ENCODE data around the gene CXXC1.
"Not testable (repeated sequence)": the region's sequence is repeated elsewhere in the genome, so short reads cannot be mapped to it uniquely, and the experiment has no call there.

CXXC1 gene

DNA sequence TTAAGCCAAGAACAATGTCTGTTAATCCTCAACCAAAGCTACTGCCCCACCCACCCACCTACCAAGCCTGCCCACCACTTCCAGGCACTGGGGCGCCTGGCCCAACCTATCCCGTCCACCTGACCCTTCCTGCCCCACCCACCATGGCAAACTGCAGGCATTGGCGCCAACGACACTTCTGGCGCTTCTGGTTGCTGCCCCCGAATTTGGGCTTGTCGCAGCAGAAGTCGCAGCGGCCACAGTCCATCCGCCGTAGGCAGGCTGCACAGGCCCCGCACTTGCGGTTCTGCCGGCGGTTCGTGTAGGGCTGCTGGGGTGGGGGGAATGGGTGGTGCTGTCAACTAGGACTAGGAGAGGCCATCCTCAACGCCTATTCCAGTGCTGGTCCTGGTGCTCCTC is 13.4 kb downstream of the CXXC1 start:
- DNase-seq (ENCODE audit: low spot score): no peak

- DNase-seq (ENCODE audit: low spot score): no peak
Measured at GRCh38 chr18:50273203-50274043, 14.1 kb downstream of the CXXC1 start.

DNA sequence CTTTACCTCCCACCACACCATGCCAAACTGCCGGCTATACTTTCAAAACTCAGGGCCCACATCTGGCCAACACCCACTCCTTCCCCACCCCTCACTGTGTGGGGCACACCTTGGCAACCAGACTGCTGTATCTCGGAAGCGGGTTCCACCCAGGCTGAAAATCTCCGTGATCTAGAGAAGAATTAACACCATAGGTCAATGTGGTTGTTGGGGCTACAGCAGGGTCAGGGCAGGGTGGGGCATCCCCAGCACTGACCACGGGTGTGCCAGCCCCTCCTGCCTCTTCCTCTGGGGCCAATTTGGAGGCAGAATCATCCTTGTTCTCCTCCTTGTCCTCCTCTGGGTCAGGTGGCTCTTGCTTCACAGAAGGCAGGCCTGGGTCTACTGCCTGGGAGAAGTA is 14.9 kb downstream of the CXXC1 start:
- no peak for DNase-seq (ENCODE audit: low spot score)

GRCh38 chr18:50268022-50268747 is 19.3 kb downstream of the CXXC1 start:
- DNase-seq (ENCODE audit: low spot score): no peak

- DNase-seq (ENCODE audit: low spot score): peak; percentile 83
Measured at GRCh38 chr18:50266248-50266704, 21.2 kb downstream of the CXXC1 start, which contains the start of gene CFAP53. CFAP53 (minus strand) TSS chr18:50266495; CDS start chr18:50266404, 91 bp downstream.

DNA sequence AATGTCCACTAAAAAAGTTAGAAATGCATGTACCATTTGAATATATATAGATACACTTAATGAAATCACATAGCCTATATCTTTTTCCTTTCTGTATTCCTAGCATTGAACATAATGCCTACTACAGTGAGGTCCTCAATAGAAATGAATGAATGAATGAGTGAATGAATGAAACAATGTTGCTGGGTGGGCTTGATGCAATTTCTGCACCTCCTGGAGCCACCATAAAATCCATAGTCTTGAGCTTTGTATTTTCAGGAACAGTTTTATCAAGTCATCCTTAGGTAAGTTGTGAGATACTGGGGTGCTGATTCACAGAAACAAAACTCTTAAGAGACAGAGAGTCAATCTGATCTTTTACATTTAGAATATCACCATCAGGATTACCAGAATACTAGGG is 24.5 kb downstream of the CXXC1 start:
- no peak for DNase-seq (ENCODE audit: low spot score)

DNA sequence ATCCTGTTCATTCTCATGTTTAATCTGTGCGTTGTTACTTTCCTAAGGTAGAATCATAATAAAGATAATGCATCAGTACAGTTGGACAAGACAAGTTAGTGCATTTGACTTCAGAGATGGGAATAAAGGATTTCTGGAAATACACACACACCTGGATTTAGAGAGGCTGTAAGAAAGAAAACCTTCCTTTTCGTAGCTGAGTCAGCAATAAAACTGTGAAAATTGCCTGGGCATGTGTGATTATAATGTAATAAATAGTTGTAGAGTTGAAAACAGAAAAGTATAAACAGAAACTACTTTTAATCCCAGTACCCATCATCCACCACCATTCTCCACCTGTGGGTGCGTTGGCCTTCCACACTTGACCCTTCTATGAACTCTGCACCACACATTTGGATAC is 36.6 kb downstream of the CXXC1 start:
- no peak for DNase-seq (ENCODE audit: low spot score)

GRCh38 chr18:50249576-50249975 is 37.9 kb downstream of the CXXC1 start:
- DNase-seq (ENCODE audit: low spot score): no peak

GRCh38 chr18:50247561-50247960 is 39.9 kb downstream of the CXXC1 start:
- DNase-seq (ENCODE audit: low spot score): no peak

DNA sequence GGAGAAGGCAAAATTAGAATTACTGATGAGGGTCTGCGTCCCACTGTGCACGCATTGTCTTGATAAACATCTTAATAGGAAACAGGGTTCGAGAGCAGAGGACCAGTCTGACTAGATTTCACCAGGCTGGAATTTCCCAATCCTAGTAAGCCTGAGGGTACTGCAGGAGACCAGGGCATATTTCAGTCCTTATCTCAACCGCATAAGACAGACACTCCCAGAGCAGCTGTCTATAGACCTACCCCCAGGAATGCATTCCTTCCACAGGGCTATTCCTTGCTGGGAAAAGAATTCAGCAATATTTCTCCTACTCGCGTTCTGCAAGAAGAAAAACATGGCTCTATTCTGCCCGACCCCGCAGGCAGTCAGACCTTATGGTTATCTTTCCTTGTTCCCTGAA is 45.7 kb downstream of the CXXC1 start:
- DNase-seq (ENCODE audit: low spot score): not testable (repeated sequence)

GRCh38 chr18:50240080-50240563 is 47.4 kb downstream of the CXXC1 start:
- DNase-seq (ENCODE audit: low spot score): peak; percentile 46

GRCh38 chr18:50232419-50232818 is 55.1 kb downstream of the CXXC1 start:
- no peak for DNase-seq (ENCODE audit: low spot score)

All from RKO (cell line).